ENCODE measurements around the gene TGOLN2. TPM values are rescaled to one million over a fixed set of nuclear protein-coding genes. Genes with fewer than 3 reads are reported as not detected.

TGOLN2 gene
- total RNA-seq, 1 experiment from 2014 or later, result 56.0 TPM

DNA sequence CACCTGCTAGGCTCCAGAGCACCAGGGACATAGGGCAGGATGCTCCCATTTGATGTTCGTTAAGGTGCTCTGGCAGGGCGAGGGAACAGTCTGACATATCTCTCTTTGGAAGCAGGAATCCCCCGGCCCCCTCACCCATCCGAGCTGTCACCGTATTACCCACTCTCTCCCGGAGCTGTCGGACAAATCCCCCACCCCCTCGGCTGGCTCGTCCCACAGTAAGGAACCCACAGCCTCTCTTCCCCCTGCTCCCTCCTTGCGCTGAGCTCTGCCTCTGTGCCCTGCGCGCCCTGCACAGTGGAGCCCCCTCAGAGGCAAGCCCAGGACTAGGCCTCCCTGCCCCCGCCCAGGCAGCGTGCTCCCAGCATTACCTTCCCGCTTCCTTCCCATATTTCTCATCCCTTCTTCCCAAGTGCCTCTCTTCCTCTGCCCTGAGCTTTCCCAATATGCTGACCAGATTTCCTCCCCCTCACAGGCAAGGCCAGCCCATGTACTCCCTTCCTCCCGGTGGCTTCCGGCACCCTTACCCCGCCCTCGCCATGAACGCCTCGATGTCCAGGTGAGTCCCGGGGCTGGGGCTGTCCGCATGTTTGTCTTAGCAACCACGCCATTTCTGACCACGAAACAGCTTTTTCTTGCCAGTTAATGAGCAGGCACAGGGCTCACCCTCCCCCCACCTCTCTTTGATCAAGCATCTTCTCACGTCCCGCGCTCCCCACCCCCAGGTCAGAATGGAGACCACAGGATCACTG is 23.8 kb downstream of the TGOLN2 start:
- BruUV-seq (replicated peaks), result no TSS peak
- CTCF ChIA-PET, result interaction anchor here (0.6 kb wide), 1 partner anchor 13 kb away, joined by 3 read pairs; no protein-coding TSS in a partner anchor

DNA sequence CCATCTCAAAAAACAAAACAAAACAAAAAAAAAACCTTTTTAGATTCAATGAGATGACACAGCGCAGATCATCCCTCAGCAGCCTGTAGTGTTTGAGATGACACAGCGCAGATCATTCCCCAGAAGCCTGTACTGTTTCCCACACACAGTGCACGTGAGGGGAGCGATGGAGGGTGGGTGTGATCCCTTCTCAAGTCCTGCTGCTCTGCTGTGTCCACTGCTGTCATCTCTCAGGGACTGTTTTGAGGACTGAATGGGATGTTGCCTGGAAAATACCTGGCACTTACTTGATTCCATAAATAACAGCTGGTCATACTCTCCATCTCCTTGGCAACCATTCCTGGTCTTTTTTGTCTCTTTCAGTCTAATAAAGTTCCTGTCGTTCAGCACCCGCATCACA is 25.7 kb downstream of the TGOLN2 start:
- DNase-seq (ENCODE audit: low spot score), result no peak
- intact Hi-C loops (cut with micrococcal nuclease; ENCODE audit: unreplicated experiment), result no loop called here
- Histone ChIP-seq H3K4me3 (ENCODE audit: low read depth, low read length, poor library complexity, severe bottlenecking) (no peak overlapping the region), H3K4me1 (ENCODE audit: insufficient read depth, low read length, poor library complexity, severe bottlenecking) (peaks cover 3% of the 10 kb centered on the region), H3K9me3 (ENCODE audit: low read depth, low read length, poor library complexity, severe bottlenecking) (no peaks in the 10 kb centered on the region), H3K27me3 (replicated peaks; ENCODE audit: insufficient read depth, low read depth, low read length, poor library complexity) (no peaks in the 10 kb centered on the region), H3K36me3 (ENCODE audit: insufficient read depth, low read length, poor library complexity, severe bottlenecking) (peaks cover 2% of the 10 kb centered on the region), H3K27ac (ENCODE audit: low read depth, low read length, poor library complexity, severe bottlenecking) (no peak overlapping the region)
- ChIA-PET POLR2A (ENCODE audit: low non-redundant PET) (no interaction called here), CTCF (interaction anchor here (0.6 kb wide), 1 partner anchor 291 kb away, joined by 4 read pairs; no protein-coding TSS in a partner anchor)
- no peak for TF ChIP-seq CTCF (conservative IDR thresholded peaks at IDR 0.05; ENCODE audit: low read depth, low read length)
- no peak for TF ChIP-seq EZH2 (IDR thresholded peaks at IDR 0.05; ENCODE audit: borderline replicate concordance, low read depth, low read length, poor library complexity, severe bottlenecking)
- BruUV-seq (replicated peaks), result no TSS peak

More for the DNA sequence above, 23.8 kb downstream of the TGOLN2 start:
- Histone ChIP-seq H3K4me1 (ENCODE audit: insufficient read depth, low read length, poor library complexity, severe bottlenecking) (peaks cover 3% of the 10 kb centered on the region), H3K36me3 (ENCODE audit: insufficient read depth, low read length, poor library complexity, severe bottlenecking) (peaks cover 3% of the 10 kb centered on the region), H3K9me3 (ENCODE audit: low read depth, low read length, poor library complexity, severe bottlenecking) (no peaks in the 10 kb centered on the region), H3K27me3 (replicated peaks; ENCODE audit: insufficient read depth, low read depth, low read length, poor library complexity) (no peaks in the 10 kb centered on the region), H3K4me3 (ENCODE audit: low read depth, low read length, poor library complexity, severe bottlenecking) (no peak overlapping the region), H3K27ac (ENCODE audit: low read depth, low read length, poor library complexity, severe bottlenecking) (no peak overlapping the region)
- DNase-seq (ENCODE audit: low spot score), result no peak
- POLR2A ChIA-PET (ENCODE audit: low non-redundant PET), result no interaction called here
- intact Hi-C loops (cut with micrococcal nuclease; ENCODE audit: unreplicated experiment), result no loop called here
- no peak for TF ChIP-seq EZH2 (IDR thresholded peaks at IDR 0.05; ENCODE audit: borderline replicate concordance, low read depth, low read length, poor library complexity, severe bottlenecking)
- no peak for TF ChIP-seq CTCF (conservative IDR thresholded peaks at IDR 0.05; ENCODE audit: low read depth, low read length)

DNA sequence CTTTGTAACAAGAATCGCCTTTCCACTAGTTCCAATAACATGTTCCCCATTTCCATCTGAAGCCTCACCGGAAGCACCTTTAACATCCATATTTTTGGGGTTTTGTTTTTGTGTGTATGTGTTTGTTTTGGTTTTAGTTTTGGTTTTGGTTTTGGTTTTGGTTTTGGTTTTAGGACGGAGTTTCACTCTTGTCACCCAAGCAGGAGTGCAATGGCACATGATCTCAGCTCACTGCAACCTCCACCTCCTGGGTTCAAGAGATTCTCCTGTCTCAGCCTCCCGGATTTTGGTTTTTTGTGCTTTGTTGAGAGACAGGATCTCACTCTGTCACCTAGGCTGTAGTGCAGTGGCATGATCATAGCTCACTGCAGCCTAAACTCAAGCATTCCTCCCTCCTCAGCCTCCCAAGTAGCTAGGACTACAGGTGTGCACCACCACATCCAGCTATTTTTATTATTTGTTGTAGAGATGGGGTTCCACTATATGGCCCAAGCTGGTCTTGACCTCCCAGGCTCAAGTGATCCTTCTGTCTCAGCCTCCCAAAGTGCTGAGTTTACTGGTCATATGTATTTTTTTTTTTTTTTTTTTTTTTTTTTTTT is 36.3 kb downstream of the TGOLN2 start:
- POLR2A ChIA-PET (ENCODE audit: low non-redundant PET), result no interaction called here
- Histone ChIP-seq H3K4me3 (ENCODE audit: low read depth, low read length, poor library complexity, severe bottlenecking) (no peak overlapping the region), H3K4me1 (ENCODE audit: insufficient read depth, low read length, poor library complexity, severe bottlenecking) (peaks cover 12% of the 10 kb centered on the region), H3K36me3 (ENCODE audit: insufficient read depth, low read length, poor library complexity, severe bottlenecking) (no peaks in the 10 kb centered on the region), H3K9me3 (ENCODE audit: low read depth, low read length, poor library complexity, severe bottlenecking) (no peaks in the 10 kb centered on the region), H3K27ac (ENCODE audit: low read depth, low read length, poor library complexity, severe bottlenecking) (no peak overlapping the region), H3K27me3 (replicated peaks; ENCODE audit: insufficient read depth, low read depth, low read length, poor library complexity) (no peaks in the 10 kb centered on the region)
- no TSS peak for BruUV-seq (replicated peaks)
- intact Hi-C loops (cut with micrococcal nuclease; ENCODE audit: unreplicated experiment), result no loop called here
- no peak for TF ChIP-seq EZH2 (IDR thresholded peaks at IDR 0.05; ENCODE audit: borderline replicate concordance, low read depth, low read length, poor library complexity, severe bottlenecking)
- no peak for TF ChIP-seq CTCF (conservative IDR thresholded peaks at IDR 0.05; ENCODE audit: low read depth, low read length)
- CTCF ChIA-PET, result interaction anchor here (0.7 kb wide), 1 partner anchor 12 kb away, joined by 3 read pairs; no protein-coding TSS in a partner anchor
- no peak for DNase-seq (ENCODE audit: low spot score)

Measured in A673 (cell line).